HG03139 (cell line): ENCODE data around the gene BACE1-AS.

Experiments used
- ATAC-seq: cut with Tn5 transposase; IDR thresholded peaks from one replicate; pipeline ENCODE4 v1.9.1; 2021; ENCODE audit not compliant: unreplicated experiment

The BACE1-AS gene

DNA sequence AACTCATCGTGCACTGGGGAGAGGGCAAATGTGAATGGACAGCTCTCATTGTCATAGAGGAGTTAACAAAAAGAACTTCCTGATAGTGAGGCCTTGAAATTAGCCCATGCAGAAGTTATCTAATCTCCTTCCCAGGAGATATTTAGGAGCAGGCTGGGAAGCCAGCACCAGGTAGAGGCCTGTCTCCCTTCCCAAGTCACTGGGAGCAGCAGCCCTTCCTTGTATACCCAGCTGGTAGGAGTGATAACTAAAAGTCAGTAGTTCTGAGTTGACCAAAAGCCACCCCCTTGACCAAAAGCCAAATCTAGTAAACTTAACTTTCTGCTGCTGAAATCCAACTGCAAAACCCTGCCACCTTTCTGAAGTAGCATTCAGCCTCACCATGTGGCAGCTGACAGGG is 1.4 kb upstream of the BACE1-AS start:
- ATAC-seq: no peak

DNA sequence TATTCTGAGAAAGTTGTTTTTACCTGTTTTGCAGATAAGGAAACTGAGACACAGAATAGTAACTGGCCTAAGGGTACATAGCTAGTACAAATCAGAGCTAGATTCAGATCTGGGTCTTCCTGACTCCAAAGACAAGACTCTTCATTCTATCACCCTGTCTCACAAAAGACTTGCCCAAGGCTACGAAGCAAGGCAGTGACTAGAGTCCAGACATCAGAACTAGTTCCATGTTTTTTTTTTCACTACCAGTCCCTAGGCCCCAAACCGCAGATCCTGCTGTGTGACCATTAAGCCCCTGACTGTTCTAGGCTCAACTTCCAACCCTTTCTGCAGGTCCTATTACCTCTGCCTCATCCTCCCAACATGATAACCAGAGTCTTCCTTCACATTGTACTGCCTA is 1.5 kb downstream of the BACE1-AS start:
- no peak for ATAC-seq

DNA sequence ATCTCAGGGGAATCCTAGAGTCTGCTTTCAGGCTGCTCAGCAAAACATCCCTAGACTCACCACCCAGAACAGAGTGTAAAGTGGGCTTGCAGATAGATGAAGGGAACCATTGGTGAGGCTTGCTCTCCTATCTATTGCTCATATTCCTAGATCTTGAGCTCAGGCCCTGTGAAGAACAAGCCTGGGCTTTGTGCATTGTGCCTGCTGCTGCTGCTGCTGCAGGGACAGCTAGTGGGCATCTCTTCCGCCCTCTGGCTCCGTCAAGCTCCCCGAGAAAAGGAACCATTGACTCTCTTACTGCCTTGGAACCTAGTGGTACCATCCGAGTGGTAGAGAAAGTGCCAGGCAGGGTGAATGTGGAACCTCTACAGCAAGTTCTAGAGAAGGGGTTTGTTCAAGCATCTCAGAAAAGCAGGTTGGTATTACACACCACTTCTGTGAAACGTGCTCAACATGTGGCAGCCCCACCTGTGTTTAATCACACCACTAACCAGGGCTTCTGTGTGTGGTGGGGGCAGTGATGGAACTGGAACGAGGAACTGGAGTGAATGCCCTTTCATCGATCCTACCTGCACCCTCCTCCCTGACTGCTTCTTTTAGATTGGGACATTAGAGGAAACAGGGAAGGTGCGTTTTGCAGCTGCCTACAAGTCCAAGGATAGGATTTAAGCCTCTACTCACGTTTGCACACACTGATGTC is 4.4 kb downstream of the BACE1-AS start:
- no peak for ATAC-seq

DNA sequence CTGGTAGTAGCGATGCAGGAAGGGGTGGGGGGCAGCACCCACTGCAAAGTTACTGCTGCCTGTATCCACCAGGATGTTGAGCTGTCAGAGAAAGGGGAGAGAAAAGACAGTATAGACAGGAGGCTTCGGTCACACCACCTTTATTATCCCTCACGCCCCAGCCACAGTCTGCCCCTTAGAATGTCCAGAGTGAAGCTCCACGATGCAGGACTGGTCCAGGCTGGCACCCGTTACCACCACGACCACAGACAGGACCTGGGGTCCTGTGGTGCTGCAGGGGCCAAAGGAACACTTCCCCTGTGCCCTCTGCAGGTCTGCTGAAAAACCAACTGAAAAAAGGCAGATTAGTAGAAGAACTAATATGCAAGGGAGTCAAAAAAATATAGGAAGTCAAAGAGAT is 5.7 kb downstream of the BACE1-AS start:
- no peak for ATAC-seq

DNA sequence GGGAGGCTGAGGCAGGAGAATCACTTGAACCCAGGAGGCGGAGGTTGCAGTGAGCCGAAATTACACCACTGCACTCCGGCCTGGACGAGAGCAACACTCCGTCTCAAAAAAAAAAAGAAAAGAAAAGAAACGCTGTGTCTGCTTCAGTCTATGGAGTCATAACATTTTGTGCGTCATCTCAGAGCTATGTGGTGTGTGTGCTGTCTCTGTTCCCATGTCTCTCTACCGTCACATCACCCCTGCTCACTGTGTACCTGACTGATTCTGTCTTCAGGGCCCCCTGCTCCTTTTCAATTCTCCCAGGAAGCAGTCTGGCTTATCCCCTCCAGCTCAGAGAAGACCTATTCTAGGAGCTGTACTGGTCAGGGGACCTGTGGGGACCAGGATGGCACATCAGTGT is 7.0 kb downstream of the BACE1-AS start:
- no peak for ATAC-seq

DNA sequence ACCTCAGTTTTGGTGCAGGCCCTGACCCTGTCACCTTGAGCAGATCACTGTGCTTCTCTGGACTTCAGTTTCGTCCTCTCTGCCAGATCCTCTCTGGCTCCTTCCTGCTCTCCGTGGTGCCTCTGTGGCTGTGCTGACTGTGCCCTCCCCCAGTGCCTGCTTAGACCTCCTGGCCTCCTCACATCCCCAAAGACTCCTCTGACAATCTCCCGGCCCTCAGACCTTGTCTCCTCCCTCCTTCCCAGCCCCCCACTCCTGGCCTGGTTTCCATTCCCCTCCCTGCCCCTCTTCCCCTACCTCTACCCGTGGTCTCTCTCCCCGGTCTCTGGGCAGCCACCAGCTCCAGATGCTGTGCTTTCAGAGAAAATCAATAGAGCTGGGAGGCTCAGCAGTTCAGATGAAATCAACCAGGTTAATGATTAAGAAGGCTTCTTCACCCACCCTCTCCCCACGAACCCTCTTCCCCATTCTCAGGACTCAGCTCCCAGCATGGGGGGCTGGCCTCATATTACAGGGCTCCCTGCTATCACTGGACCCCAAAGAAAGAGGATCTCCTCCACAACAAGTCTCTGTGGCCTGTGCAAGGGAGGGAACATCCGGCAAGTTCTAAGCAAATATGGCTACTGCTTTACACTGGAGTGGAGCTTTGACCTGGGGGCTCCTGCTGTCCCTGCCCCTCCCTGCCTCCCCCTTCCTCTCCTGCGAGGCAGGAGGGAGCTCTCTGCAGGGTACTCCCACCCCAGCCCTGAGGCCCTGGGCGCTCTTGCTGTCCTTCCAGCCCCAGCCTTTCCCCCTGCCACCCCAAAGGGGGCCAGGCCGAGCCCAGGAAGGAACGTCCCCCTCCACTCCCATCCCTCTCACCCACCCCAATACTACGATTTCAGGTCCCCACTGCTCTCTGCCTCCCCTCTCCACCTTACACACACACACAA is 8.5 kb downstream of the BACE1-AS start:
- ATAC-seq: no peak

DNA sequence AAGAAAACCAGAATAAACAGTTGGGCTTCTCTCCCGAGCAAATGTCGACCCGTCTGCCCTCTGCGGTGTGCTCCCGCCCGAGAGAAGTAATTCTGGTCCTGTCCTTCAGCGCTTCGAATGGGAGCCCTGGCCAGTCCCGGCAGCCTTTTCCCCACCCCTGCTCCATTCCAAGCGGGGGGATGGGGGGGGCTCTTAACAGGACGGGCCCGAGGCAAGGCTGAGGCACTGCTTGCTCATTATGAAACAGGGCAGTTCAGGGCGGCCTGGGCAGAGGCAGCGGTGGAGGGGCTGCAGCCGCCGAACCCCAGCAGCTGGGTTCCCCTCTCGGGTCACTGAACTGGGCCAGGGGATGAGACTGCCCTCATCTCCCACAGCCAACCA is 9.1 kb downstream of the BACE1-AS start:
- no peak for ATAC-seq

DNA sequence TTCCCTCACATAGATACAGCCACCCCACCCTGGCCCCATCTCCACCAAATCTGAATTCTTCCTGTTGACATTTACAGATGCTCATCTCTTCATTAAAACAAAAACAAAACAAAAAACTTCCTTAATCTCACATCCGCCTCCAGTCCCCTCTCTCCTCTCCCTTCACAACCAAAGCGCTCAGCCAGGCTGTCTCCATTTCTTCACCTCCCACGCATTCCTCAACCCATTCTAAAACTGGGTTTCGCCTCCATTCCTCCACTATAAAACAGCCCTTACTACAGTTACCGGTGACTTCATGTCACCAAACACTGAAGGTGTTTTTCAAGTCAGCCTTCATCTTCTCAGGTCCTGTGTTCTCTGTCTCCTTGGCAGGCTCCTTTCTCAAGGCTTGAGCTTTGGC is 9.6 kb downstream of the BACE1-AS start:
- ATAC-seq: no peak

DNA sequence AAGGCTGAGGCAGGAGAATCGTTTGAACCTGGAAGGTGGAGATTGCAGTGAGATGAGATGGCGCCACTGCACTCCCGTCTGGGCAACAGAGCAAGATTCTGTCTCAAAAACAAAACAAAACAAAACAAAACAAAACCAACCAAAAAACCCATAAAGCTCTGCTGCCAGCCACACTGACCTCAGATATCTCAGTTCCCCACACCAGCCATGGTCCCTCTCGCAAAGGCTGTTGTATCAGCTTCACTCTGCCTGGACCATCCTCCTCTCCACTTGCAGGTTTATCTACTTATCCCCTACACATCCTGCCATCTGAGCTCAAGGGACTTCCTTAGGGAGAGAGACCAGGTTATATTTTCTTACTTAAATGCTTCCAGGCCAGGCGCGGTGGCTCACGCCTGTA is 11.1 kb downstream of the BACE1-AS start:
- ATAC-seq: no peak

DNA sequence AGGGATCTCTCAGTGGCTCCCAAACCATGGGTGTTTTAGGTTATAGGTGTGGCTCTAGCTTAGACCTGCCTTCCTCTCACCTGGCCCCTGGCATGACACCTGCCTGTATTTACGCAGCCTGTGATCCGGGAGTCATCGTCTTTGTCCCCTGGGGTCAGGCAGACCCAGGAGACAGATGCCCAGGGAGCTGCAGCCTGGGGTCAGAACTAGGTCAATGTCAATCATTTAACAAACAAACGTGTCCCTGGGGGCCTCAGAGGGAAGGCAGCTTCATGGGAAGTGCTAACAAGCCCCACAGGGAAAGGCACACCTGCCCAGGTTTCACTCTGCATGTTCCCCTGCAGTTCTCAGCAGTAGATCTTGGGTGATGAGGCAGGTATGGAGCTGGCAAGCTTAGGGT is 12.0 kb downstream of the BACE1-AS start:
- no peak for ATAC-seq

DNA sequence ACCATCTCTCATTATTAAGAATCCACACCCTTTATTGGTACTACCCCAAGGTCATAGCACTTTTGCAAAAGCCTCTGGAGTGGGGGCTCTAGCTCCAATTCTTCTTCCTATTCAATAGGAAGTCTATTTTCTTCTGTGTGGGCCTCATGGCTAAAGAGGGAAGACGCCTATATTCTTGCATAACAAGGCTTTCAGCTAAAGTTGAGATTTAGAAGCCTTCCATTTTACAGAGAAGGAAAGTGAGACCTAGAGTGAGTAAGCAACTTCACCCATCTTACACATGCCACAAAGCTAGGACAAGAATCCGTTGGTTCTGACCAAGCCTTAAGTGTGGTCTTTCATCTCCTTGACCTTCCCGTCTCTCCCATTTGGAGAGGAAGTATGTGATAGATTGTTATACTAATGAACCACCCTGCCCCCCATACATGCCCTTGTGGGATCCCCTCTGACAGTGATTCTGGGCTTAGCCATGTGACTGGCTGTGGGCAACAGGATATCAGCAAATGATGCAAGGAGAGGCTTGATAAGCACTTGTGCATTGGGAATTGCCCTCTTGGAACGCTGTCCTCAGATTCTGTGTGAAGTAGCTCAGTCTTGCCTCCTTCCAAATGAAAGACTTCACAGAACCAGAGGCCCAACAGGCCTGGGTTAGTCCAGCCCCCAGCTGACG is 12.6 kb downstream of the BACE1-AS start:
- no peak for ATAC-seq

DNA sequence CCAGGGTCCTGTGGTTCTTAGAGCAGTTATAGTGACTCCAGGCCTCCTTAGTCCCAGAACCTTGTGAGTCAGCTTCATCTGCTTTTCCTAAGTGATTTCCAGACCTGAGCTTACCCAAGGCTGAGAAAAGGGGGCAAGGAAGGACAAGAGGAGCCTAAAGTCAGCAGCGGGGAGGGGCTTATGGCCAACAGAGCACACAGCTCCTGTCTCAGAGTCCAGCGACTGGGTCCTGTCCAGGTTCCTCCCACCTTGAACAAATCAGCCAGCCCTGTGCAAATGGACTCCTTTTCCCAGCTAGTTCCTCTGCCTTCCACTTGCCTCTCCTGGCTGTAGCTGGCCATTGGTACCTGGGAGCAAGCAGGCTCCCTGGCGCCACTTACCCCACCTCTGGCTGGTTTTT is 14.0 kb downstream of the BACE1-AS start:
- ATAC-seq: no peak

DNA sequence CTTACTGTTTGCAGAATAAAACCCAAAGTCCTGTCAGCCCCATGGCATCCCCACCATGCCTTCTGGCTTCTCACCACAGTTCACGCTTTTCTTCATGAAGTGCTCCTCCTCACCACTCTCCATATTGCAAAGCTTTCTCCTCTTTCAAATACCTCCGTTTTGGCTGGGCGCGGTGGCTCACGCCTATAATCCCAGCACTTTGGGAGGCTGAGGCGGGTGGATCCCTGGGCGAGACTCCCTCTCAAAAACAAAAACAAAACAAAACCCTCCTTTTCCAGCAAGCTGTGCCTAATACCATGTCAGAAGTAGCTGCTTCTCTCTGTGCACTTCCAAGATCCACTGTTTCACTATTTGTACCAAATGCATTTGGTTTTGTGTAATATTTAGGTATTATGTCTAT is 18.2 kb downstream of the BACE1-AS start:
- no peak for ATAC-seq

DNA sequence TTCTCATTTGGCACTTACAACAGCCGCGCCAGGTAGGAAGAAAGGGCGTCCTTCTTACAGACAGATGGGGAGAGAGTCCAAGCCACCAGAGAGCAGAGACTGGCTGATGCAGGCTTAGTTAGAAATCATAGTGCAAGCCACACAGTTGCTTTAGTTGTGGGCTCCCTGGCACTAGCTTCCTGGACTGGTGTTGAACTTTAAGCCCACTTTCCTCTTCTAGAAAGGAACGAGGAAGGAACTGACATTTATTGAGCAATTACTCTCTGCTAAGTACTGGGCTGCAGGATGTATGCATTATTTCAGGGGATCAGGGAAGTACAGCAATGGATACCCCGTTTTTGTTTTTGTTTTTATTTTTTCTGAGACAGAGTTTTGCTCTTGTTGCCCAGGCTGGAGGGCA is 21.9 kb downstream of the BACE1-AS start:
- no peak for ATAC-seq

DNA sequence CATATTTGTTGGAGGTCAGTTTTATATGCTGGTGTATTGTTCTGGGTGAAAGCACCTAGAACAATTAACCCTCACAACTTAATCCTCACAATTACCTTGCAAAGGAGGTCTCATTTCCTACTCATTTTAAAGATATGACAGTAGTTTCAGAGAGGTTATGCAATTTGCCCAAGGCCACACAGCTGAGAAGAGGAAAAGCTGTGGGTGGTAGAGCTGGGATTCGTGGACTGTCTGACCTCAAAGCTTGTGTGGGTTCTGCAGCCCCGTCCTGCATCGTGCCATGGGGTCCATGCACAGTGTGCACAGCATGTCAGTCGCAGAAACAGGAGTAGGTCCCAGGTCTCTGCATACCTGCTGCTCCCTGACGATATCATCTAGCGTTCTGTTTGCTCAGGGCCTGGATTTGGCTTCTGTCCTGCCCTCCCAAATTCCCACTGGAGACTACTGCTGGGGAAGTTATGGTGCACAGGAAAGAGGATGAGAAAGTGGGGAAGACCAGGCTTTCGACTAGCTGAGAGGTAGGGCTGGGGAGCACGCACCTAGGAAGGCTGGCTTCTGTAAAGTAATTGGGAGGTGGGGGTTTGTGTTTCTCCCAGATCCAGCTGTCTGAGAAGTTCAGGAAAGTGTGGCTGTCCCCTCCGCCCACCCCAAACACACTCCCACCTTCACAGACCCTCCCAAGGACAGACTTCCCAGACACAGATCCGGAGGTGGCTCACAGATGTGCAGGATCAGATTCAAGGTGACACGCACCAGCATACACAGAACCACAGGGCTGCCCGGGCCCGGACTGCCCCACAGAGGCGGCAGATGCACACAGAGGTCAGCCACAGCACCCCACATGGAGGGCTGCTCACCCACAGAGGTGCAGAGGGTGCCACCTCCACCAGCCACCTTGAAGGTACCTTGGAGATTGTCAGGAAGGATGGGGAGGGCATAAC is 23.0 kb downstream of the BACE1-AS start:
- no peak for ATAC-seq

DNA sequence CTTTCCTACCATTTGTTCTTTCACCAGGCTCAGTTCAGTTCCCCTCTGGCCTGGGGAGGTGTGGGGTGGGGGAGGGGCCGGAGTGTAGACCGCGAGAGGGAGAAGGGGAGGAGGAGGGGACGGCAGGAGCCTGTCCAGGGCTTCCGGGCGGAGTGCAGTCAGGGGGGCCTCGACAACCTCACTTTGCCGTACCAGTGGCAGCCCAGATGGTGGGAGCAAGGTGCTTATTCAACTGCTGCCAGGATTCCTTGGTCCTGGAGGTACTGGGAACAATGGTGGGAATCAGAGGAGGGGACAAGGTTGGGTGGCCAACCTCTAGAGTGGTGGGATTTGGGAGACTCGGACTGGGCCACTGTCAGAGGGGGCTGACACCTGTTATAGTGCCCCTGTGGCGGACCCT is 23.7 kb downstream of the BACE1-AS start:
- no peak for ATAC-seq

DNA sequence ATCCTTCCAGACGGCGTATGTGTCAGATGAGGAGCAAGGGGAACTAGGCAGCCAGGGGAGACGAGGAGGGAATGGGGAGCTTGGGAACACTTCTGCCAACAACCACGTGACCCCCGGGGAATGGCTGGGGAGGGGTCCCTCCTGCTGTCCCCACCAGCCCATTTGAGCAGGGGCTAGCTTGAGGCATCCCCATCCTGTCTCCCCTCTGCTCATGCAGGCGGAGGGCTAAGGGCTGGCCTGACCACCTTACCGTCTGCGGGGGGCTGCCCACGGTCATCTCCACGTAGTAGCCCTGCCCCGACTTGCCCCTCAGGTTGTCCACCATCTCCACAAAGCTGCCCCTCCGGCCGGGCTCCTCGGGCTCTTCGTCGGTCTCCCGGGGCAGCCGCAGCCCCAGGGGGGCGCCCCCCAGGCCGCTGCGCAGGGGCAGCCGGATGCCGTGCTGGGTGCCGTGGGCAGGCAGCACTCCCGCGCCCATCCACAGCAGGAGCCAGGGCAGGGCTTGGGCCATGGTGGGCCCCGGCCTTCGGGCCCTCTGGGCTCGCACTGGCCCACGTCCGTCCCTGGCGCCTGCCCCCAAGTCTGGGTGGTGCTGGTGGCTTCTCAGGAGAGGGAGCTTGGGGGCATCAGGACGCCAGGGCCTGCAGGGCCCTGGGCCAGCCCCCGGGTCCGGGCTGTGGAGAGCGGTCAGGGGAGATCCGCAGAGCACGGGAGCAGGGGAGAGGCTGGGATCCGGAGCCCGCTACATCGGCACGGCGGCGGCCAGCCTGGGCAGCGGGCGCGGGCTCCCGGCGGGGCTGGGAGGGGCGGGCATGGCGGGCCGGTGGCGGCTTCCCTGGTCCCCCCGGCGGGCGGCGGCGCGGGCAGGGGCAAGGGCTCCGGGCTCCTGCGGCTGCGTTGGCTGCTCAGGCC is 24.4 kb downstream of the BACE1-AS start:
- ATAC-seq: no peak

DNA sequence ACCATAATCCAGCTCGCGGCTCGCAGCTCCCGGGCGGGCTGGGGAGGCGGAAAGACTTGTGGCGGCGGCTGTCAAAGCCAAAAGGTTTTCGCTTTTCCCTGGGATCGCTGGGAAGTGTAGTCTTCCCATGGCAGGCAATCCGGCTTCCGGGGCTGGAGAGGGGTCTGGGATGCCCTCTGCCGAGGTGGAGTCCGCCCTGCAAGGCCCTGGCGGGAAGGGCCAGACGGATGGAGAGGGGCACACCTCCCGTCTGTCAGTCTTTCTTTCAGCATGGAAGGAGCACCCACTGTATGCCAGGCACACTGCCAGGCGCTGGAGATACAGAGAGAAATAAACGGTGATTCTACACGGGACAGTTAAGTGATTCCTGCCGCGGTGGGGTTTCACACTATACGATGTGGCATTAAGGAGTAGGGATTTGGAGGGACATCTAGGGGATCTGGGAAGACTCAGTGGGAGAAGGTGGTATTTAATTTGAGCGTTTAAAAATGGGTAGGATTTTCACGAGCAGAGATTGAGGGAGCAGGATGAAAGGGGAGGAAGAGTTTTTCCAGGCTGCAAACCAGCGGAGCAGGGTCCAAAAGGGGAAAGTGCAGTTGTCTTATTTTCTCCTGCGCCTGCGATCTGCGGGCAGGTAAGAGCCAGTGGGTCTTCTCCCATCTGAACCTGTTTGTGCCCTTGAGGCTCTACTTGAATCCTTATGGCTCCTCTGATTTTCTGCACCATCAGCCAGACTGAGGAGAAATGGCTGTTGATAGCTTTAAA is 25.2 kb downstream of the BACE1-AS start, which contains the start of gene BACE1:
TSS of gene BACE1 (minus strand) at position 60 of the 765 bp plus-strand sequence. CDS start 461 bp downstream, outside the sequence.
- no peak for ATAC-seq

DNA sequence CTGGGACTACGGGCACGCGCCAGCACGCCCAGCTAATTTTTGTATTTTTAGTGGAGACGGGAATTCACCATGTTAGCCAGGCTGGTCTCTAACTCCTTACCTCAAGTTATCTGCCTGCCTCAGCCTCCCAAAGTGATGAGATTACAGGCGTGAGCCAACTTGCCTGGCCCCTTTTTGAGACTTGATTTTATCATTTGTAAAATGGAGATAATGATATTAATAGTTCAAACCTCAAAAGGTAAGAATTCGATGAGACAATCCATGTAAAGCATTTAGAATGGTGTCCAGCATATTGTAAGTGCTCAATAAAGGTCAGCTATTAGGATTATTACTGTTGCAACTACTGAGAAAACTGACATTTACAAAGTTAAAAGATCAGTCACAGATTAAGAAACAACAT is 27.6 kb downstream of the BACE1-AS start:
- no peak for ATAC-seq
